Fibroblast of mammary gland (primary cell): ENCODE measurements around the gene HNRNPDL.

Experiments
- DNase-seq: peaks from one replicate; pipeline ENCODE4 v3.0.0-alpha.2; 2010; ENCODE audit warnings: low read depth
- H3K4me3 ChIP-seq: 2 replicates; pipeline ENCODE4 v1.5.1; 2011; ENCODE audit warnings: low read depth, mild to moderate bottlenecking, low read length, moderate library complexity; ENCODE audit not compliant: control insufficient read depth
- CTCF ChIP-seq: conservative IDR thresholded peaks from 2 replicates; pipeline ENCODE4 v1.5.1; 2011; ENCODE audit warnings: low read depth, low read length, inconsistent platforms; ENCODE audit not compliant: control insufficient read depth, insufficient read depth

Gene HNRNPDL

GRCh38 chr4:82428969-82429727 is 1.1 kb downstream of the HNRNPDL start:
- peak; percentile 82 for DNase-seq
- peak overlapping the region; percentile 100 for H3K4me3 ChIP-seq
- no peak for TF ChIP-seq CTCF

- H3K4me3 ChIP-seq = peak overlapping the region; percentile 100
- no peak for DNase-seq
- TF ChIP-seq CTCF = no peak
Observed at GRCh38 chr4:82428526-82428968, 1.7 kb downstream of the HNRNPDL start.

- DNase-seq = no peak
- no peak overlapping the region for H3K4me3 ChIP-seq
- no peak for TF ChIP-seq CTCF
Observed at GRCh38 chr4:82425478-82425877, 4.8 kb downstream of the HNRNPDL start.

- DNase-seq = peak; percentile 61
- TF ChIP-seq CTCF = no peak
Observed at GRCh38 chr4:82423245-82424054, 6.8 kb downstream of the HNRNPDL start.

GRCh38 chr4:82422616-82423015 is 7.6 kb downstream of the HNRNPDL start:
- no peak for DNase-seq
- no peak for TF ChIP-seq CTCF
- H3K4me3 ChIP-seq = no peak overlapping the region

More at GRCh38 chr4:82423245-82424054, 6.8 kb downstream of the HNRNPDL start:
- no peak overlapping the region for H3K4me3 ChIP-seq

- no peak for DNase-seq
- no peak for TF ChIP-seq CTCF
- H3K4me3 ChIP-seq = no peak overlapping the region
Observed at GRCh38 chr4:82421796-82422560, 8.3 kb downstream of the HNRNPDL start.
